ENCODE data around the gene RYR2. TPM values are rescaled to one million over a fixed set of nuclear protein-coding genes. Genes with fewer than 3 reads are reported as not detected.
A peak's percentile ranks its signal among the peaks of the same experiment; 100 is the strongest.

Gene RYR2
- total and polyA plus RNA-seq, 2 of the 8 experiments (the other 6 are each of a cell fraction or from before 2014, with no cell fraction given), result 1.3 to 4.4 TPM

DNA sequence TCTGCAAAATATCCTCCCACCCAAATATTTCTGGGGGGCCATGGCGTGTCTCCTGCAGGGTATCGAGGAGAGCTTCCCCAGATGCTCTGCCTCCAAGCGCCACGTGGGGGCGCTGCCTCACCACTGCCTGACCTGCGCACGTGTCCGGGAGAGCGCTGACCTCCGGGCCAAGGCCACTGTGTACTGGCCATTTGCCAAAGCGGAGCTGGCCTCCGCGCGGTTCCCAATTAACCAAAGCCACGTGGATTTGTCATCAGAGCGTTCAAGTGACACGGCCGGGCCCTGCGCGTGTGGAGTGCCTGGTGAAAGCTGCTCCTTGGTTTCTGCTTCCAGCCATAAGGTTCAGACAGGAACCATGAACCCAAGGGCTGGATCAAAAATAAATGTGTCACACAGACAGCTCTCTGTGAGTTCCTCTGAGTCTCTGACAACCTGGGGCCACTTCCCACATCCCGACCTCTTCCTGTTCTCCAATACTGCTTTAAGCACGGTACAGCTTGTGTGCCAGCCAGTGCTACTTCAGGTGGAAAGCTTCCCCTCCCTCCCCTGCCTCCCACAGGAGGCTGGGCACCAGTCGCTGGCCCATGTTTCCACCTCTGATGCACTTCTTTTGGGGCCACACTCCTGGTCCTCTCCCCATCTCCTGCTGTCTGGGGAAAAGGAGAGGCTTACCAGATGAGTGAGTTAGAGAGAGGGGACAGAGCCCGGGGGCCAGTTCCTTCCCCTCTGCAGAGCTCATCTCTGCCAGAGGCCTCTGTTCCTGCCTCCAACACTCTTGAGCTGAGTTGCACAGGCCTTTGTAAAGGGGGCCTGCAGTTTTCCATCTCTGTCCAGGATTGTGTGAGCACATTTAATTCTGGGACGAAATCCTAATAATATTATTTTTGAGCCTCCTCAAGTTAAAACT, 822.6 kb downstream of the RYR2 start (continued):
- TF ChIP-seq, protein P1, sequence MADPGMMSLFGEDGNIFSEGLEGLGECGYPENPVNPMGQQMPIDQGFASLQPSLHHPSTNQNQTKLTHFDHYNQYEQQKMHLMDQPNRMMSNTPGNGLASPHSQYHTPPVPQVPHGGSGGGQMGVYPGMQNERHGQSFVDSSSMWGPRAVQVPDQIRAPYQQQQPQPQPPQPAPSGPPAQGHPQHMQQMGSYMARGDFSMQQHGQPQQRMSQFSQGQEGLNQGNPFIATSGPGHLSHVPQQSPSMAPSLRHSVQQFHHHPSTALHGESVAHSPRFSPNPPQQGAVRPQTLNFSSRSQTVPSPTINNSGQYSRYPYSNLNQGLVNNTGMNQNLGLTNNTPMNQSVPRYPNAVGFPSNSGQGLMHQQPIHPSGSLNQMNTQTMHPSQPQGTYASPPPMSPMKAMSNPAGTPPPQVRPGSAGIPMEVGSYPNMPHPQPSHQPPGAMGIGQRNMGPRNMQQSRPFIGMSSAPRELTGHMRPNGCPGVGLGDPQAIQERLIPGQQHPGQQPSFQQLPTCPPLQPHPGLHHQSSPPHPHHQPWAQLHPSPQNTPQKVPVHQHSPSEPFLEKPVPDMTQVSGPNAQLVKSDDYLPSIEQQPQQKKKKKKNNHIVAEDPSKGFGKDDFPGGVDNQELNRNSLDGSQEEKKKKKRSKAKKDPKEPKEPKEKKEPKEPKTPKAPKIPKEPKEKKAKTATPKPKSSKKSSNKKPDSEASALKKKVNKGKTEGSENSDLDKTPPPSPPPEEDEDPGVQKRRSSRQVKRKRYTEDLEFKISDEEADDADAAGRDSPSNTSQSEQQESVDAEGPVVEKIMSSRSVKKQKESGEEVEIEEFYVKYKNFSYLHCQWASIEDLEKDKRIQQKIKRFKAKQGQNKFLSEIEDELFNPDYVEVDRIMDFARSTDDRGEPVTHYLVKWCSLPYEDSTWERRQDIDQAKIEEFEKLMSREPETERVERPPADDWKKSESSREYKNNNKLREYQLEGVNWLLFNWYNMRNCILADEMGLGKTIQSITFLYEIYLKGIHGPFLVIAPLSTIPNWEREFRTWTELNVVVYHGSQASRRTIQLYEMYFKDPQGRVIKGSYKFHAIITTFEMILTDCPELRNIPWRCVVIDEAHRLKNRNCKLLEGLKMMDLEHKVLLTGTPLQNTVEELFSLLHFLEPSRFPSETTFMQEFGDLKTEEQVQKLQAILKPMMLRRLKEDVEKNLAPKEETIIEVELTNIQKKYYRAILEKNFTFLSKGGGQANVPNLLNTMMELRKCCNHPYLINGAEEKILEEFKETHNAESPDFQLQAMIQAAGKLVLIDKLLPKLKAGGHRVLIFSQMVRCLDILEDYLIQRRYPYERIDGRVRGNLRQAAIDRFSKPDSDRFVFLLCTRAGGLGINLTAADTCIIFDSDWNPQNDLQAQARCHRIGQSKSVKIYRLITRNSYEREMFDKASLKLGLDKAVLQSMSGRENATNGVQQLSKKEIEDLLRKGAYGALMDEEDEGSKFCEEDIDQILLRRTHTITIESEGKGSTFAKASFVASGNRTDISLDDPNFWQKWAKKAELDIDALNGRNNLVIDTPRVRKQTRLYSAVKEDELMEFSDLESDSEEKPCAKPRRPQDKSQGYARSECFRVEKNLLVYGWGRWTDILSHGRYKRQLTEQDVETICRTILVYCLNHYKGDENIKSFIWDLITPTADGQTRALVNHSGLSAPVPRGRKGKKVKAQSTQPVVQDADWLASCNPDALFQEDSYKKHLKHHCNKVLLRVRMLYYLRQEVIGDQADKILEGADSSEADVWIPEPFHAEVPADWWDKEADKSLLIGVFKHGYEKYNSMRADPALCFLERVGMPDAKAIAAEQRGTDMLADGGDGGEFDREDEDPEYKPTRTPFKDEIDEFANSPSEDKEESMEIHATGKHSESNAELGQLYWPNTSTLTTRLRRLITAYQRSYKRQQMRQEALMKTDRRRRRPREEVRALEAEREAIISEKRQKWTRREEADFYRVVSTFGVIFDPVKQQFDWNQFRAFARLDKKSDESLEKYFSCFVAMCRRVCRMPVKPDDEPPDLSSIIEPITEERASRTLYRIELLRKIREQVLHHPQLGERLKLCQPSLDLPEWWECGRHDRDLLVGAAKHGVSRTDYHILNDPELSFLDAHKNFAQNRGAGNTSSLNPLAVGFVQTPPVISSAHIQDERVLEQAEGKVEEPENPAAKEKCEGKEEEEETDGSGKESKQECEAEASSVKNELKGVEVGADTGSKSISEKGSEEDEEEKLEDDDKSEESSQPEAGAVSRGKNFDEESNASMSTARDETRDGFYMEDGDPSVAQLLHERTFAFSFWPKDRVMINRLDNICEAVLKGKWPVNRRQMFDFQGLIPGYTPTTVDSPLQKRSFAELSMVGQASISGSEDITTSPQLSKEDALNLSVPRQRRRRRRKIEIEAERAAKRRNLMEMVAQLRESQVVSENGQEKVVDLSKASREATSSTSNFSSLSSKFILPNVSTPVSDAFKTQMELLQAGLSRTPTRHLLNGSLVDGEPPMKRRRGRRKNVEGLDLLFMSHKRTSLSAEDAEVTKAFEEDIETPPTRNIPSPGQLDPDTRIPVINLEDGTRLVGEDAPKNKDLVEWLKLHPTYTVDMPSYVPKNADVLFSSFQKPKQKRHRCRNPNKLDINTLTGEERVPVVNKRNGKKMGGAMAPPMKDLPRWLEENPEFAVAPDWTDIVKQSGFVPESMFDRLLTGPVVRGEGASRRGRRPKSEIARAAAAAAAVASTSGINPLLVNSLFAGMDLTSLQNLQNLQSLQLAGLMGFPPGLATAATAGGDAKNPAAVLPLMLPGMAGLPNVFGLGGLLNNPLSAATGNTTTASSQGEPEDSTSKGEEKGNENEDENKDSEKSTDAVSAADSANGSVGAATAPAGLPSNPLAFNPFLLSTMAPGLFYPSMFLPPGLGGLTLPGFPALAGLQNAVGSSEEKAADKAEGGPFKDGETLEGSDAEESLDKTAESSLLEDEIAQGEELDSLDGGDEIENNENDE (IDR thresholded peaks at IDR 0.05; ENCODE audit: insufficient replicate concordance, low read length), result no peak
- TF ChIP-seq, protein P2, sequence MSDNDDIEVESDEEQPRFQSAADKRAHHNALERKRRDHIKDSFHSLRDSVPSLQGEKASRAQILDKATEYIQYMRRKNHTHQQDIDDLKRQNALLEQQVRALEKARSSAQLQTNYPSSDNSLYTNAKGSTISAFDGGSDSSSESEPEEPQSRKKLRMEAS (IDR thresholded peaks at IDR 0.05), result peak; percentile 100
- TF ChIP-seq POU5F1 (IDR thresholded peaks at IDR 0.05; ENCODE audit: low read depth, low read length) (no peak), CEBPB (IDR thresholded peaks at IDR 0.05; ENCODE audit: low read depth, low read length) (no peak)
- TF ChIP-seq, protein P3, sequence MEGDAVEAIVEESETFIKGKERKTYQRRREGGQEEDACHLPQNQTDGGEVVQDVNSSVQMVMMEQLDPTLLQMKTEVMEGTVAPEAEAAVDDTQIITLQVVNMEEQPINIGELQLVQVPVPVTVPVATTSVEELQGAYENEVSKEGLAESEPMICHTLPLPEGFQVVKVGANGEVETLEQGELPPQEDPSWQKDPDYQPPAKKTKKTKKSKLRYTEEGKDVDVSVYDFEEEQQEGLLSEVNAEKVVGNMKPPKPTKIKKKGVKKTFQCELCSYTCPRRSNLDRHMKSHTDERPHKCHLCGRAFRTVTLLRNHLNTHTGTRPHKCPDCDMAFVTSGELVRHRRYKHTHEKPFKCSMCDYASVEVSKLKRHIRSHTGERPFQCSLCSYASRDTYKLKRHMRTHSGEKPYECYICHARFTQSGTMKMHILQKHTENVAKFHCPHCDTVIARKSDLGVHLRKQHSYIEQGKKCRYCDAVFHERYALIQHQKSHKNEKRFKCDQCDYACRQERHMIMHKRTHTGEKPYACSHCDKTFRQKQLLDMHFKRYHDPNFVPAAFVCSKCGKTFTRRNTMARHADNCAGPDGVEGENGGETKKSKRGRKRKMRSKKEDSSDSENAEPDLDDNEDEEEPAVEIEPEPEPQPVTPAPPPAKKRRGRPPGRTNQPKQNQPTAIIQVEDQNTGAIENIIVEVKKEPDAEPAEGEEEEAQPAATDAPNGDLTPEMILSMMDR (IDR thresholded peaks at IDR 0.05; ENCODE audit: control extremely low read depth in 1 of 3, insufficient read depth in 1 of 3, low read depth in 1 of 3, low read length in 3 of 3), result peak; percentile 94 to 95 (median 94)
